HK-2 (cell line): Measurements from ENCODE around the gene ANG.

Experiments used
- DNase-seq: peaks from one replicate; pipeline ENCODE4 v3.0.0-alpha.2; 2018; ENCODE audit not compliant: unreplicated experiment

Gene ANG

DNA sequence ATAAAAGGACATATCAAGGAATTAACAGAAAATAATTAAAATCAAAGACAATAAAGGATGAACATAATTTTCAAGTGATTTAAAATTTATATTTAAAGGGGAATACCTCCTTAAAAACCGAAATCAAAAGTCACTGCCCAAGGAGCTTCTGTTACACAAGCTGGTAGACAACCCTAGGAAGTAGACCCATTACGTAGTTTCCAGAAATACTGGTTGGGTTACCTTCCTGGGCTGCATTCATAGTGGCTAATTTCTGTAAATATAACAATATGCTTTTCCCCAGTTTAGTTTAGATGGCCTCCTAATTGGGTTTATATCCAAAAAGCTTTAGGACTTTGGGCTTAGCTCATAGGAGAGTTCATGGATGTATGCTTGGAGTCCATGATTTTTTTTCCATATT, 55.0 kb downstream of the ANG start:
- DNase-seq = no peak
